NCI-H2196 (cell line): ENCODE results near the gene NPHP4.

ENCODE experiments used
- DNase-seq: peaks from one replicate; lab custom pipeline; 2025; ENCODE audit not compliant: unreplicated experiment; lab: John Stamatoyannopoulos, UW

The NPHP4 gene

GRCh38 chr1:5992026-5992813 lies at the start of gene NPHP4:
Gene NPHP4 (minus strand): TSS chr1:5992425. CDS start chr1:5986289, 6,136 bp downstream.
- DNase-seq, result peak; percentile 99

- peak; percentile 73 for DNase-seq
Measured at GRCh38 chr1:6041432-6042062, 49.3 kb upstream of the NPHP4 start.

- no peak for DNase-seq
Measured at GRCh38 chr1:6040861-6041415, 48.7 kb upstream of the NPHP4 start.

GRCh38 chr1:6040444-6040843 lies 48.2 kb upstream of the NPHP4 start:
- DNase-seq, result no peak

- no peak for DNase-seq
Measured at GRCh38 chr1:6039031-6039430, 46.8 kb upstream of the NPHP4 start.

- DNase-seq, result no peak
Measured at GRCh38 chr1:6038603-6039002, 46.4 kb upstream of the NPHP4 start.

GRCh38 chr1:6037338-6037762 lies 45.1 kb upstream of the NPHP4 start:
- DNase-seq, result no peak

- no peak for DNase-seq
Measured at GRCh38 chr1:6035719-6036118, 43.5 kb upstream of the NPHP4 start.

- DNase-seq, result no peak
Measured at GRCh38 chr1:6035303-6035702, 43.1 kb upstream of the NPHP4 start.

- DNase-seq, result no peak
Measured at GRCh38 chr1:6034750-6035096, 42.5 kb upstream of the NPHP4 start.

- peak; percentile 83 for DNase-seq
Measured at GRCh38 chr1:6033986-6034749, 41.9 kb upstream of the NPHP4 start.

GRCh38 chr1:6033124-6033523 lies 40.9 kb upstream of the NPHP4 start:
- DNase-seq, result no peak

GRCh38 chr1:6030547-6031261 lies 38.5 kb upstream of the NPHP4 start:
- DNase-seq, result no peak

GRCh38 chr1:6030132-6030531 lies 37.9 kb upstream of the NPHP4 start:
- no peak for DNase-seq

- DNase-seq, result no peak
Measured at GRCh38 chr1:6029351-6029750, 37.1 kb upstream of the NPHP4 start.

- DNase-seq, result no peak
Measured at GRCh38 chr1:6028042-6028850, 36.0 kb upstream of the NPHP4 start.

- no peak for DNase-seq
Measured at GRCh38 chr1:6027591-6027990, 35.4 kb upstream of the NPHP4 start.

GRCh38 chr1:6026095-6026809 lies 34.0 kb upstream of the NPHP4 start:
- peak; percentile 97 for DNase-seq

- no peak for DNase-seq
Measured at GRCh38 chr1:6025269-6026094, 33.3 kb upstream of the NPHP4 start.
